Neuron (in vitro differentiated cells): ENCODE measurements around the gene CHST13.
A peak's percentile ranks its signal among the peaks of the same experiment; 100 is the strongest.

Experiments used
- H2AFZ ChIP-seq: one replicate; pipeline ENCODE4 v1.6.1; 2013; ENCODE audit warnings: low read depth, mild to moderate bottlenecking, inconsistent platforms, low read length, moderate library complexity
- H3K27me3 ChIP-seq: one replicate; pipeline ENCODE4 v1.6.1; 2013; ENCODE audit warnings: low read length; ENCODE audit not compliant: insufficient read depth
- H3K36me3 ChIP-seq: one replicate; pipeline ENCODE4 v1.6.1; 2013; ENCODE audit warnings: low read length; ENCODE audit not compliant: insufficient read depth
- H3K4me1 ChIP-seq: one replicate; pipeline ENCODE4 v1.6.1; 2013; ENCODE audit warnings: low read length; ENCODE audit not compliant: insufficient read depth
- H3K4me3 ChIP-seq: 2 replicates; pipeline ENCODE4 v1.5.1; 2013; ENCODE audit warnings: mild to moderate bottlenecking, low read length, moderate library complexity
- H3K9me3 ChIP-seq: one replicate; pipeline ENCODE4 v1.6.1; 2013; ENCODE audit warnings: low read length

CHST13 gene

DNA sequence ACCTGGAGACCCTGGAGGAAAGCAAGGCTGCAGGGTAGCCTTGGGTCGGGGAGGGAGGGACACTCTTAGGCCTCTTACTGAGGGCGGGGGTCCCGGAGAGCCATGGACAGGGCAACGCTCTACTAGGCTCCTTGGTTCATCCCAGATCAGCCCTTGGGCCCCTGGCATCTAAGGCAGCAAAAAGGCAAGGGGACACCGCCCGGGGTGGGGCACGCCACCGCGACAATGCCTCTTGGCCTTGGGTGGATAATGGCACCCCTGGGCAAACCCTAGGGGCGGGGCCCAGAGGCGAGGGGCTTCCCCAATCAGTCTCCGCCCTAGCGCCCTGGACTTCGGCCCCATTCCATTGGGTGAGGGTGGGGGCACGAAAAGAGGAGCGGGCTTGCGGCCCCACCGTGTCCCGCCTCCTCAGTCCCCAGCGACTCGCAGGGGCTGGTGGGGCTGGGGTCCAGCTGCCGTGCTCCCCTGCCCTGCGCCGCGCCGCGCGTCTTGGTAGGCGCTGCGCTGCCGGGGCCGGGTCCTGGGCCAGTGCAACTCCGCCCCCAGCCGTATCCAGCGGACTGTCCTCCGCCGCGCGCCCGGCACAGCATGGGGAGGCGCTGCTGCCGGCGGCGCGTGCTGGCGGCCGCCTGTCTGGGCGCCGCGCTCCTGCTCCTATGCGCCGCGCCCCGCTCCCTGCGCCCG, at the start of gene CHST13:
CHST13 (plus strand) TSS at position 411 of the 684 bp plus-strand sequence; CDS start at position 589, 178 bp downstream.
- H3K27me3 ChIP-seq: peaks cover 40% of the 10 kb centered on the region

DNA sequence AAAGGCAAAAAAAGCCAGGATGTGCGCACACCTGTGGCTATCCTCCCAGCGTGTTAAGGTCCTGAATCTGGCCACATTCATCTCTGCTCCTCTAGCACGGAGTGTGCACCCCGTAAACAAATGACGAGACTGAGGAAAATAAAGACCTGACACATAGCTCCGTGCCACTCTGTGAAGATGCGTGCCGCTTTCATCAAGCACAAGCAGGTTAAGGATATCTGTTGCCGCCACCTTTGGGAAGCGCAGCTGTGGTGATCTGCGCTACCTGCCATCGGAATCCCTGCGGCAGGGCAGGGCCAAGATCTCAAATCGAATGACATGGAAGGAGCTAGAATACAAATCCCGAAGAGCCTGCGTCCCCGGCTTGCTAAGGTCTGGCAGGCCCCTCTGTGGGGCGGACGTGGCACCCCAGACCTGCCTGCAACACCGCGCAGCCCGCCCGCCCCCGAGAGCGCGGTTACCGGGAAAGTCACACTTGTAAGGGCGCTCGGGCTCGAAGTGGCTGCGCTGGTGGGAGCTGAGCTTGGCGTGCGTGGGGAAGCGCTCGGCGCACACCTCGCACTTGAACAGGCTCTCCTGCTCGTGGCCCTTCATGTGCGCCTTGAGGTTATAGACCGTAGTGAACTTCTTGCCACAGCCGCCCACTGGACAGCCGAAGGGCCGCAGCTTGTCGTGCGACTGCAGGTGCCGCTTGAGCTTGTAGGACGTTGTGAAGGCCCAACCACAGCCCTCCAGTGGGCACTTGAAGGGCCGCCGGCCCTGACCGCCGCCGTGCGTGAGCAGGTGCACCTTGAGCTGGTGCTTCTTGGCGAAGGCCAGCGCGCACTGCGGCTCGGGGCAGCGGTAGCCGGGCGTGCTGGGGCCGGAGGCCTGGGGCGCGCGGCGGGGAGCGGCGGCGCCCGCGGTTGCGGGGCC, 49.2 kb upstream of the CHST13 start:
- Histone ChIP-seq H3K36me3 (peaks cover 29% of the 10 kb centered on the region), H3K4me3 (peak overlapping the region; percentile 74), H2AFZ (no peak overlapping the region)

More for the DNA sequence above, at the start of gene CHST13:
- peak within 1 kb of the TSS; percentile 30 for H2AFZ ChIP-seq
- H3K36me3 ChIP-seq: no peaks in the 10 kb centered on the region
- no peaks in the 10 kb centered on the region for H3K4me1 ChIP-seq
- H3K9me3 ChIP-seq: no peaks in the 10 kb centered on the region
- H3K4me3 ChIP-seq: peak within 1 kb of the TSS; percentile 22

DNA sequence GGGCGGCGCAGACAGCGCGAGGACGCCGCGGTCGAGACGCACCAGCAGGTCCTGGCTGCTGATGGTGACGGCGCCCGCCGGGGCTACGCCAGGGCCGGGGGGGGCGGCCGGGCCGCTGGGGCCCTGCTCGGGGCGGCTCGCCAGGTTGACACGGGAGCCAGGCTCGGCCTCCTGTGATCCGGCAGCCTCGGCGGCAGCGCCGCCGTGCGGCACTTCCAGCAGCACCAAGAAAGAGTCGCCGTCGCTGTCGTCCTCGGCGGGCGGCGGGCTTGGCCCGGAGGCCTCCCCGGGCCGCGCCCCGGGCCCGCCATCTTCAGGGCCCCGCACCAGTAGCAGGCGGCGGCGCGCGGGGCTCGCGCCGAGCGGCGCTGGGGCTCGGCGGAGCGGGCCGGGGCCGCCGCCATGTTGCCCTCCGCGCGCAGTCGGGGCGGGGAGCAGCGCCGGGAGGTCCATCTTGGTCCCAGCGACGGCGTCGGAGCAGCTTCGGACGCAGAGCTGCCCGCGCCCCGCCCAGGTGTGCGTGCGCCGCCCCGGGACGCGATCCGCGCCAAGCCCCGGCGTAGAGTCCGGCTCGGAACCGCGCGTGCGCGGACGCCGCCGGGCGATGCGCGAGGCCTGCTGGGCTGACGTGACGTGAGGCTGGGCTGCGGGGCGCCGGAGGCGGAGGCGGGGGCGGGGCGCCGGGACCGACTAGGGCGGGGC, 48.4 kb upstream of the CHST13 start, which contains the start of gene ZXDC:
ZXDC (minus strand) TSS at position 479 of the 702 bp plus-strand sequence; CDS start at position 453, 26 bp downstream.
- Histone ChIP-seq H3K4me1 (peaks cover 39% of the 10 kb centered on the region), H3K9me3 (no peaks in the 10 kb centered on the region), H3K4me3 (peak within 1 kb of the TSS; percentile 74), H2AFZ (no peak within 1 kb of the TSS), H3K36me3 (peaks cover 21% of the 10 kb centered on the region), H3K27me3 (peaks cover 10% of the 10 kb centered on the region)

More for the DNA sequence above, 49.2 kb upstream of the CHST13 start:
- no peaks in the 10 kb centered on the region for H3K9me3 ChIP-seq
- H3K27me3 ChIP-seq: peaks cover 6% of the 10 kb centered on the region
- peaks cover 39% of the 10 kb centered on the region for H3K4me1 ChIP-seq

- Histone ChIP-seq H3K9me3 (no peaks in the 10 kb centered on the region), H2AFZ (no peak overlapping the region), H3K36me3 (peaks cover 13% of the 10 kb centered on the region), H3K27me3 (peaks cover 13% of the 10 kb centered on the region), H3K4me3 (peak overlapping the region; percentile 52), H3K4me1 (peaks cover 39% of the 10 kb centered on the region)
Measured at GRCh38 chr3:126476166-126477060, 47.5 kb upstream of the CHST13 start.

- Histone ChIP-seq H3K4me1 (peaks cover 34% of the 10 kb centered on the region), H2AFZ (no peak overlapping the region), H3K27me3 (peaks cover 16% of the 10 kb centered on the region), H3K4me3 (no peak overlapping the region), H3K9me3 (no peaks in the 10 kb centered on the region), H3K36me3 (peaks cover 8% of the 10 kb centered on the region)
Measured at GRCh38 chr3:126477061-126477380, 46.9 kb upstream of the CHST13 start.

DNA sequence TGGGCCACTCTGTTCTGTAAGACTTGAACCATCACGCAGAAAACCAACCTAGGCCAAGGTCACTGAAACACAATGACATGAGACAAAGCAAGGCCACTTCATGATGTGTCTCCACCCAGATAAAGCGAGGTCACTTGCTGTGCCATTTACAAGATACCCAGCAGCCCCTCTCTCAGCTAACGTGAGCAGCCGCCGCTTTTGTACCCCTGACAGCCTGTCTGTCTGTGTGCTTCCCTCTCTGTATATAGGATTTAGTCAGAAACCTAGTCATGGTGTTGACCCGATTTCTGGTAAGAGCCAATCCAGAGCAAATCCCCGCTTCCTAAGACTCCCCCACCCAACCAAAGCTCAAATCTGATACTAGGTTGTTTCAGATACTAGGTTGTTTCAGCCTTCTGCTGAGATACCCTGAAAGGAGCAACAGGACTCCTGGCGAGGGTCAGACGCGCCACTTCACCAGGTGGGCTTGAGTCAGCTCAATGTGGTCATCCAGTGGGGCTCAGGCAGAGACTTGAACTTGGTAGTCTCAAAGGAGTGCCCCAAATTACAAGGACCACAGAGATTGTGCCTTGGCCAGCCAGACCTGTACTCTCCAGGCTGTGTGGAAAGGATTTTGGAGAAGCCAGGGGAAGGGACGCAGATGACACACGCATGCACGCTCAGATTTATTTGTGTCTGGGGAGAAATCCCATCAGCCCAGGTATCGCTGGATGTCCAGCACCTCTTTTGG, 45.2 kb upstream of the CHST13 start:
- Histone ChIP-seq H3K4me1 (peaks cover 17% of the 10 kb centered on the region), H3K27me3 (peaks cover 16% of the 10 kb centered on the region), H3K9me3 (no peaks in the 10 kb centered on the region), H2AFZ (no peak overlapping the region), H3K4me3 (no peak overlapping the region), H3K36me3 (no peaks in the 10 kb centered on the region)

DNA sequence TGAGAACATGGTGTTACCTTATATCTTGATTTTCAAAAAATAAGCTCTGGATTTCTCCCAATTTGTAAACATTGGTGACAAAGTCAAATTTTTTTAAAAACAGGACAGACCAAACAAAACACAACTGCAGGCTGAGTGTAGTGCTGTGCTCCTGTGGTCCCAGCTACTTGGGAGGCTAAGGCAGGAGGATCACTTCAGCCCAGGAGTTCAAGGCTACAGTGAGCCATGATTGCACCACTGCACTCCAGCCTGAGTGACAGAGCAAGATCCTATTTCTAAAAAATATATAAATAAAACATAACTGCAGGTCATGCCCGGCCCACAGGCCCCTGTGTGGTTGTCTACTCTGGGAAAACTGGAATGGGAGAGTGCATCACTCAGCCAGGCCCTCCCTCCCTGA, 44.3 kb upstream of the CHST13 start:
- H3K36me3 ChIP-seq: no peaks in the 10 kb centered on the region
- no peak overlapping the region for H2AFZ ChIP-seq
- H3K9me3 ChIP-seq: no peaks in the 10 kb centered on the region
- peaks cover 15% of the 10 kb centered on the region for H3K4me1 ChIP-seq
- H3K4me3 ChIP-seq: no peak overlapping the region
- peaks cover 16% of the 10 kb centered on the region for H3K27me3 ChIP-seq

GRCh38 chr3:126480206-126480605, 43.7 kb upstream of the CHST13 start:
- Histone ChIP-seq H3K4me3 (no peak overlapping the region), H3K9me3 (no peaks in the 10 kb centered on the region), H2AFZ (no peak overlapping the region), H3K27me3 (peaks cover 16% of the 10 kb centered on the region), H3K36me3 (no peaks in the 10 kb centered on the region), H3K4me1 (peaks cover 16% of the 10 kb centered on the region)

DNA sequence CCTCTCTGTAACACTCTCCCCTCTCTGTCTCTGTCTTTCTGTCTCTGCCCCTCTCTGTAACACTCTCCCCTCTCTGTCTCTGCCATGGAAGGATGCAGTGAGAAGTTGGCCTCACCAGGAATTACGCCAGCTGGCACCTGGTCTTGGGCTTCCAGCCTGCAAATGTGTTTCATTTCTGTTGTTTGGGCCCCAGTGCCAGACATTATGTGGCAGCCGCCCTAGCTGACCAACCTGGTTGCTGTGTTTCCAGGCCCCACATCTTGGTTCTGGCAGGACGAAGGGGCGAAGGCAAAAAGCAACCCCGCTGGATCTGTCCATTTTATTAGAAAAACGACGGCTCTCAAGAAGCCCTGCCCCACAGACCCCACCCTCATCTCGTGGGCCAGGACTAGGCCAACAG, 43.1 kb upstream of the CHST13 start:
- no peak overlapping the region for H2AFZ ChIP-seq
- peaks cover 22% of the 10 kb centered on the region for H3K4me1 ChIP-seq

GRCh38 chr3:126481808-126482502, 42.0 kb upstream of the CHST13 start:
- peaks cover 16% of the 10 kb centered on the region for H3K27me3 ChIP-seq
- no peaks in the 10 kb centered on the region for H3K9me3 ChIP-seq
- peaks cover 25% of the 10 kb centered on the region for H3K4me1 ChIP-seq
- H2AFZ ChIP-seq: no peak overlapping the region
- no peaks in the 10 kb centered on the region for H3K36me3 ChIP-seq
- no peak overlapping the region for H3K4me3 ChIP-seq

More for the DNA sequence above, 43.1 kb upstream of the CHST13 start:
- H3K36me3 ChIP-seq: no peaks in the 10 kb centered on the region
- H3K27me3 ChIP-seq: peaks cover 16% of the 10 kb centered on the region
- no peaks in the 10 kb centered on the region for H3K9me3 ChIP-seq
- H3K4me3 ChIP-seq: no peak overlapping the region

GRCh38 chr3:126482503-126483255, 41.3 kb upstream of the CHST13 start:
- peaks cover 25% of the 10 kb centered on the region for H3K4me1 ChIP-seq
- no peaks in the 10 kb centered on the region for H3K9me3 ChIP-seq
- no peak overlapping the region for H3K4me3 ChIP-seq
- H3K36me3 ChIP-seq: no peaks in the 10 kb centered on the region
- no peak overlapping the region for H2AFZ ChIP-seq
- peaks cover 16% of the 10 kb centered on the region for H3K27me3 ChIP-seq
